ENCODE results near the gene ZNF865. TPM values are rescaled to one million over a fixed set of nuclear protein-coding genes. Genes with fewer than 3 reads are reported as not detected.

Gene ZNF865
- total RNA-seq, 1 experiment from 2014 or later: 13.2 TPM

- POLR2A ChIA-PET: interaction anchor here (0.6 to 2.8 kb wide), 11 partner anchors 18 to 266 kb away, joined by 3 to 17 read pairs (median 4); partner anchors contain the start of genes ISOC2, ZNF628 and ZNF784
Measured at GRCh38 chr19:55605207-55605636, 225 bp upstream of the ZNF865 start.

GRCh38 chr19:55606471-55606787 is 982 bp downstream of the ZNF865 start:
- H3K27me3 Mint-ChIP-seq (ENCODE audit: insufficient read depth, unreplicated experiment): no peaks in the 10 kb centered on the region
- H3K27ac Mint-ChIP-seq (ENCODE audit: unreplicated experiment): peak overlapping the region; percentile 88

More at GRCh38 chr19:55605207-55605636, 225 bp upstream of the ZNF865 start:
- CTCF ChIA-PET: interaction anchor here (0.6 to 3.0 kb wide), 10 partner anchors 19 to 137 kb away, joined by 5 to 30 read pairs (median 6); partner anchors contain the start of gene ZNF784
- peaks cover 6% of the 10 kb centered on the region; the same call in 1 of the 2 replicates for H3K4me1 ChIP-seq
- DNase-seq: peak; percentile 99
- no peaks in the 10 kb centered on the region for H3K36me3 ChIP-seq (ENCODE audit: control insufficient read depth, insufficient read depth, low read length)
- TF ChIP-seq CTCF (IDR thresholded peaks at IDR 0.05; ENCODE audit: insufficient read depth in 1 of 2, low read depth in 1 of 2, low read length in 1 of 2, severe bottlenecking in 1 of 2, unreplicated experiment in 1 of 2): no peak
- Mint-ChIP-seq H3K4me3 (ENCODE audit: unreplicated experiment) (peak overlapping the region; percentile 86), H3K9me3 (ENCODE audit: unreplicated experiment) (no peaks in the 10 kb centered on the region), H3K27ac (ENCODE audit: unreplicated experiment) (peak overlapping the region; percentile 80), H3K4me1 (ENCODE audit: low read depth, unreplicated experiment) (peaks cover 12% of the 10 kb centered on the region), H3K36me3 (ENCODE audit: insufficient read depth, unreplicated experiment) (peaks cover 38% of the 10 kb centered on the region), H3K27me3 (ENCODE audit: insufficient read depth, unreplicated experiment) (no peaks in the 10 kb centered on the region)
- no peaks in the 10 kb centered on the region for H3K9me3 ChIP-seq
- intact Hi-C loops (cut with micrococcal nuclease; ENCODE audit: unreplicated experiment): loop anchor here (1.0 kb wide), 2 partner anchors 24 to 56 kb away; no protein-coding TSS in a partner anchor
- no TSS peak for BruUV-seq (replicated peaks)
- H3K27me3 ChIP-seq (replicated peaks; ENCODE audit: control insufficient read depth, insufficient read depth, low read length): no peaks in the 10 kb centered on the region
- H3K4me3 ChIP-seq (ENCODE audit: low read depth, low read length): peak overlapping the region; percentile 87

More at GRCh38 chr19:55606471-55606787, 982 bp downstream of the ZNF865 start:
- peaks cover 32% of the 10 kb centered on the region for H3K36me3 Mint-ChIP-seq (ENCODE audit: insufficient read depth, unreplicated experiment)
- no peaks in the 10 kb centered on the region for H3K9me3 Mint-ChIP-seq (ENCODE audit: unreplicated experiment)
- Histone ChIP-seq H3K4me1 (peaks cover 6% of the 10 kb centered on the region; the same call in 1 of the 2 replicates), H3K9me3 (no peaks in the 10 kb centered on the region), H3K4me3 (ENCODE audit: low read depth, low read length) (peak overlapping the region; percentile 87), H3K36me3 (ENCODE audit: control insufficient read depth, insufficient read depth, low read length) (no peaks in the 10 kb centered on the region), H3K27me3 (replicated peaks; ENCODE audit: control insufficient read depth, insufficient read depth, low read length) (no peaks in the 10 kb centered on the region)
- TF ChIP-seq CTCF (IDR thresholded peaks at IDR 0.05; ENCODE audit: insufficient read depth in 1 of 2, low read depth in 1 of 2, low read length in 1 of 2, severe bottlenecking in 1 of 2, unreplicated experiment in 1 of 2): no peak
- no peak for DNase-seq
- intact Hi-C loops (cut with micrococcal nuclease; ENCODE audit: unreplicated experiment): loop anchor here (1.0 kb wide), 3 partner anchors 18 to 89 kb away; partner anchors contain the start of gene ZNF784
- ChIA-PET CTCF (interaction anchor here (0.6 to 3.0 kb wide), 17 partner anchors 18 to 641 kb away, joined by 3 to 30 read pairs (median 5); partner anchors contain the start of genes ISOC2 and ZNF784), POLR2A (interaction anchor here (0.5 to 2.8 kb wide), 6 partner anchors 18 to 130 kb away, joined by 4 to 22 read pairs (median 6); partner anchors contain the start of genes ZNF628 and ZNF784)
- BruUV-seq (replicated peaks): no TSS peak
- H3K4me1 Mint-ChIP-seq (ENCODE audit: low read depth, unreplicated experiment): peaks cover 12% of the 10 kb centered on the region
- peak overlapping the region; percentile 86 for H3K4me3 Mint-ChIP-seq (ENCODE audit: unreplicated experiment)
